Parathyroid adenoma (tissue), 2 donors: ENCODE data around the gene CNN3.

Source experiments
- H2AFZ ChIP-seq: fragments of 300-600 bp; sonication (generic); one replicate; pipeline ENCODE4 v1.7.0; 2017; ENCODE audit warnings: antibody characterized with exemption, mild to moderate bottlenecking
- H3K27ac ChIP-seq: fragments of 300-600 bp; sonication (generic); one replicate; pipeline ENCODE4 v1.7.0; 2017
- H3K27me3 ChIP-seq: fragments of 300-600 bp; sonication (generic); one replicate; pipeline ENCODE4 v1.7.0; 2017; ENCODE audit warnings: low read length; ENCODE audit not compliant: control insufficient read depth, insufficient read depth
- H3K36me3 ChIP-seq: fragments of 300-600 bp; sonication (generic); one replicate; pipeline ENCODE4 v1.7.0; 2017; ENCODE audit warnings: low read length; ENCODE audit not compliant: control insufficient read depth, insufficient read depth
- H3K4me1 ChIP-seq: fragments of 300-600 bp; sonication (generic); one replicate; pipeline ENCODE4 v1.7.0; 2017; ENCODE audit warnings: control low read depth
- H3K4me2 ChIP-seq: fragments of 300-600 bp; sonication (generic); one replicate; pipeline ENCODE4 v1.7.0; 2017; ENCODE audit warnings: low read length
- H3K4me3 ChIP-seq: fragments of 300-600 bp; sonication (generic); one replicate; pipeline ENCODE4 v1.7.0; 2017; ENCODE audit warnings: low read depth, low read length
- H3K79me2 ChIP-seq: fragments of 300-600 bp; sonication (generic); one replicate; pipeline ENCODE4 v1.7.0; 2017; ENCODE audit warnings: control low read depth
- H3K9ac ChIP-seq: fragments of 300-600 bp; sonication (generic); one replicate; pipeline ENCODE4 v1.7.0; 2017; ENCODE audit warnings: mild to moderate bottlenecking
- H3K9me3 ChIP-seq: fragments of 300-600 bp; sonication (generic); one replicate; pipeline ENCODE4 v1.7.0; 2017; ENCODE audit warnings: low read length; ENCODE audit not compliant: control insufficient read depth
- TF ChIP-seq, protein P1 (sequence below): fragments of 300-600 bp; sonication (generic); IDR thresholded peaks from one replicate; pipeline ENCODE4 v1.7.0; 2017; ENCODE audit warnings: antibody characterized with exemption, mild to moderate bottlenecking
- donor health status: primary hyperparathyroidism.

Gene CNN3

DNA sequence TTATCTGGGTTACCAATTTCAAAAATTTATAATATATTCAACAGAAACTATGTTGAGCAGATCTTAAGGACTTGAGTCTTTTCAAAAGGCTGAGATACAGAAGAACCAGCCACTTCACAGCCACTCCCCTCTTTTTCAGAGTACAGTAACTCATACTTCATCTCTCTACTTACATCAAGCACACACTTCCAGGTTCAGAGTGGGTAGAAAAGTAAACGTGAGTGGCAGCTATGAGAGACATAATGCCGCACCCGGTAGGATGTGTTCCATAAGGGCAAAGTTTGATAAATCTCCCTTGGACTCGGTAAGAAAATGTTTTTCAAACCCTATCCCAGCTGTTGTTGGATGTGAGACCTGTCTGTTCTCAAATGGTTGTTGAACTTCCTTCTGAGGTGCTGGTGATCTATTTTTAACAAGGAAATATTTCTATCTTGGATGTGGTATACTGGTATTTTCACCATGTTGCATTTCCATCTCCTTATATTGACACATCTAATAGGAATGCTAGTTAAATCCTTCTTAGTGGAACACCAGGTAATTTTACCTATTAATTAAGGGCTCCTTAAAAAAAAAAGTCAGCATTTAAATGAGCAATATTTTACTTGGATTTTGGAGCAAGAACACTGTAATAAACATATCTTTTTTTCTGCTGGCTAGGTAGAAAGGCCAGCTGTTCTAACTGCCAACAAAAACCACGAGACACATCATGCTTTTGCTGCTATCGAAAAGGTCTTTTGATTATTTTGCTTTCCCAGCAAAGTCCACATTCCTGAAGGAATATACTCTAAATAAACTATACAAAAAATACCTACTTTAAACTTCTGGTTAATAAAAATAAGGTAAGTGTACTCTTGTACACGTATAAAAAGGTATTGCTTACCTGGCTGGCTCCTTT is 28.2 kb downstream of the CNN3 start:
- TF ChIP-seq, protein P1, sequence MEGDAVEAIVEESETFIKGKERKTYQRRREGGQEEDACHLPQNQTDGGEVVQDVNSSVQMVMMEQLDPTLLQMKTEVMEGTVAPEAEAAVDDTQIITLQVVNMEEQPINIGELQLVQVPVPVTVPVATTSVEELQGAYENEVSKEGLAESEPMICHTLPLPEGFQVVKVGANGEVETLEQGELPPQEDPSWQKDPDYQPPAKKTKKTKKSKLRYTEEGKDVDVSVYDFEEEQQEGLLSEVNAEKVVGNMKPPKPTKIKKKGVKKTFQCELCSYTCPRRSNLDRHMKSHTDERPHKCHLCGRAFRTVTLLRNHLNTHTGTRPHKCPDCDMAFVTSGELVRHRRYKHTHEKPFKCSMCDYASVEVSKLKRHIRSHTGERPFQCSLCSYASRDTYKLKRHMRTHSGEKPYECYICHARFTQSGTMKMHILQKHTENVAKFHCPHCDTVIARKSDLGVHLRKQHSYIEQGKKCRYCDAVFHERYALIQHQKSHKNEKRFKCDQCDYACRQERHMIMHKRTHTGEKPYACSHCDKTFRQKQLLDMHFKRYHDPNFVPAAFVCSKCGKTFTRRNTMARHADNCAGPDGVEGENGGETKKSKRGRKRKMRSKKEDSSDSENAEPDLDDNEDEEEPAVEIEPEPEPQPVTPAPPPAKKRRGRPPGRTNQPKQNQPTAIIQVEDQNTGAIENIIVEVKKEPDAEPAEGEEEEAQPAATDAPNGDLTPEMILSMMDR: no peak
- Histone ChIP-seq H3K4me3 (no peak overlapping the region), H3K27me3 (no peaks in the 10 kb centered on the region), H3K4me1 (peaks cover 3% of the 10 kb centered on the region), H3K79me2 (no peaks in the 10 kb centered on the region), H3K9ac (no peak overlapping the region), H3K36me3 (no peaks in the 10 kb centered on the region), H3K27ac (no peak overlapping the region), H3K4me2 (no peak overlapping the region), H3K9me3 (no peaks in the 10 kb centered on the region), H2AFZ (no peak overlapping the region)

DNA sequence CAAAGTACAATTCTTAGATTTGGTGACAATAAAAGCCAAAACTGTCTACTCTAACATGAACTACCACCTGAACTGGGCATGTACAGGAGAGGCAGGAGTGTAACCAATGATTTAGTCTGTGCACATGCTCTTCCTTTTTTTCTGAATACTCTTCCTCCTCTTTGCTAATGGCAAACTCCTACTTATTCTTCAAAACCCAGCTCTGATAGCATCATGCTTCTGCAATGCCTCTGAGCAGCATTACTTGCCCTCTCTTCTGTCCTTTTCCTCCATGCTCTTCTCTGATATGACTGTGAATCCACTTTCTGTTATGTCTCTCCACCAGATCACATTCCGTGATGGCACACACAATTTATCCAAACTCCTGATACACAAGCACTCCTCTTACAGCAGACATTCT is 31.4 kb downstream of the CNN3 start:
- Histone ChIP-seq H3K4me2 (no peak overlapping the region), H2AFZ (no peak overlapping the region), H3K27me3 (no peaks in the 10 kb centered on the region), H3K9ac (no peak overlapping the region), H3K27ac (no peak overlapping the region), H3K79me2 (no peaks in the 10 kb centered on the region), H3K4me3 (no peak overlapping the region), H3K9me3 (no peaks in the 10 kb centered on the region), H3K4me1 (no peaks in the 10 kb centered on the region), H3K36me3 (no peaks in the 10 kb centered on the region)
- TF ChIP-seq, protein P1: no peak

DNA sequence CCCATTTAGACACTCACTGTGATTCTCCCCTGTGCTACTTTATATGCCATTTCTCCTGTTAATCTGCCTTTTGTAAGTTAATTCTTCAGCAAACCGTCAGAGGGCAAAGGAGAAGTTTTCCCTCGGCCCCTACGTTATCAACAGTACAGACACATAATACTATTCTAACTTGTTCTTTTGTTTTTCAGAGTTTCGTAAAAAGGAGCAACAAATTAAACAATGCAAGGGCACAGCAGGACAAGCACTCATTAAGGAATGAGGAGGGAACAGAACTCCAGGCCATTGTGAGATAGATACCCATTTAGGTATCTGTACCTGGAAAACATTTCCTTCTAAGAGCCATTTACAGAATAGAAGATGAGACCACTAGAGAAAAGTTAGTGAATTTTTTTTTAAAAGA is 32.3 kb downstream of the CNN3 start:
- H3K9me3 ChIP-seq: no peaks in the 10 kb centered on the region
- no peaks in the 10 kb centered on the region for H3K36me3 ChIP-seq
- no peaks in the 10 kb centered on the region for H3K4me1 ChIP-seq
- H3K4me2 ChIP-seq: no peak overlapping the region
- no peaks in the 10 kb centered on the region for H3K79me2 ChIP-seq
- TF ChIP-seq, protein P1: no peak
- H2AFZ ChIP-seq: no peak overlapping the region
- H3K9ac ChIP-seq: no peak overlapping the region
- H3K27me3 ChIP-seq: no peaks in the 10 kb centered on the region
- no peak overlapping the region for H3K4me3 ChIP-seq
- H3K27ac ChIP-seq: no peak overlapping the region

DNA sequence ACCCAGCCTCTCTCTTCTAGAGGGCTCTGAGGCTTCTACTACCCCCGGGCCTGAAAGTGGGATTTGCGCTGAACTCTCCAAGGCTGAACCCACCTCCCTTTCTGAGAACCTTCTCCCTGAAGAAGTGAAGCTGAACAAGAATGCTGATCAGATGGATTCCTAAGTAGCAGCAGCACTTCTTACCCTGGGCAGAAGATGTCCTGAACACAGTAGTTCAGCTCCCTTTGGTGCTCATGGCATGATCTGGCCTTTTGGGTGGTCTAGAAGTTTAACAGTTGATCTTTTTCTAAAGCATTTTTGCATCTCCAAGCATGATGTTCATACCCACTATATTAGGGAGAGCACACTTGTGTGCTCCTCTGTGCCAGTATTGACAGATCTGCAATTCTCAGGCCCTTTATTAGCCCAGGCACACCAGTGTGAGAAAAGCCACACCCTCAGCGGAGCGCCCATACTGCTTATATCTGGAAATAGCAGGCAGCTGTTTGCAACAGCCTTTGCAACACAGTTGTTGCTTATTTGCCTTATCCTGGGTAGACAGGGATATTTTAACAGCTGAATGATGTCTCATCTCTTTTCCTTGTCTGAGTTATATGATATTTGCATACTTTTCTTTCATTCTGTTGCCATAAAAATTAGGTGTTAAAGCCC is 34.2 kb downstream of the CNN3 start:
- Histone ChIP-seq H2AFZ (no peak overlapping the region), H3K27me3 (no peaks in the 10 kb centered on the region), H3K4me2 (no peak overlapping the region), H3K4me1 (no peaks in the 10 kb centered on the region), H3K9ac (no peak overlapping the region), H3K4me3 (no peak overlapping the region), H3K79me2 (no peaks in the 10 kb centered on the region), H3K36me3 (no peaks in the 10 kb centered on the region), H3K27ac (no peak overlapping the region), H3K9me3 (no peaks in the 10 kb centered on the region)
- TF ChIP-seq, protein P1: no peak
